Measurements from ENCODE around the gene TNN.

The TNN gene

DNA sequence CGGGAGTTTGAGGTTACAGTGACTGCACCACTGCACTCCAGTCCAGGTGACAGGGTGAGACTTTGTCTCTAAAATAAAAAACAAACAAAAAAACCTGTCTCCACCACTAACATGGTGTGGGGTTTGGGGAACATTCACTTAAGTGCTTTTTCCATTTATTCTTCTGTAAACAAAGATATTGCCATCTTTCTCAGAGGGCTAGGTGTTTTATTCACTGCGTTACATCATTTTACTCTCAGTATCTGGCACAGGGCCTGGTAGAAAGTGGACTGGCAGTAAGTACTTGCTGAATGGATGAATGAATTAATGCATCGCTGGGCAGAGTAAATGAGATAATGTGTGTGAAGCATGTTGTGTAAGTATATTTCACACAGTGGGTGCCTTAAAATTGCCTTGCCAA, 104.9 kb downstream of the TNN start:
- no peak overlapping the region for H3K27ac ChIP-seq (ENCODE audit: low read length)
- no peak overlapping the region for H3K9ac ChIP-seq (ENCODE audit: low read length)
- peaks cover 33% of the 10 kb centered on the region; the same call in 1 of the 2 replicates for H4K20me1 ChIP-seq (ENCODE audit: insufficient read depth, low read length)
- H3K4me2 ChIP-seq (ENCODE audit: low read length): no peak overlapping the region
- peaks cover 7% of the 10 kb centered on the region for H3K4me1 ChIP-seq (ENCODE audit: low read length)
- peaks cover 16% of the 10 kb centered on the region for H3K36me3 ChIP-seq (replicated peaks; ENCODE audit: low read depth, low read length)
- TF ChIP-seq EZH2phosphoT487 (IDR thresholded peaks at IDR 0.05; ENCODE audit: low read depth): no peak
- TF ChIP-seq, protein P1, sequence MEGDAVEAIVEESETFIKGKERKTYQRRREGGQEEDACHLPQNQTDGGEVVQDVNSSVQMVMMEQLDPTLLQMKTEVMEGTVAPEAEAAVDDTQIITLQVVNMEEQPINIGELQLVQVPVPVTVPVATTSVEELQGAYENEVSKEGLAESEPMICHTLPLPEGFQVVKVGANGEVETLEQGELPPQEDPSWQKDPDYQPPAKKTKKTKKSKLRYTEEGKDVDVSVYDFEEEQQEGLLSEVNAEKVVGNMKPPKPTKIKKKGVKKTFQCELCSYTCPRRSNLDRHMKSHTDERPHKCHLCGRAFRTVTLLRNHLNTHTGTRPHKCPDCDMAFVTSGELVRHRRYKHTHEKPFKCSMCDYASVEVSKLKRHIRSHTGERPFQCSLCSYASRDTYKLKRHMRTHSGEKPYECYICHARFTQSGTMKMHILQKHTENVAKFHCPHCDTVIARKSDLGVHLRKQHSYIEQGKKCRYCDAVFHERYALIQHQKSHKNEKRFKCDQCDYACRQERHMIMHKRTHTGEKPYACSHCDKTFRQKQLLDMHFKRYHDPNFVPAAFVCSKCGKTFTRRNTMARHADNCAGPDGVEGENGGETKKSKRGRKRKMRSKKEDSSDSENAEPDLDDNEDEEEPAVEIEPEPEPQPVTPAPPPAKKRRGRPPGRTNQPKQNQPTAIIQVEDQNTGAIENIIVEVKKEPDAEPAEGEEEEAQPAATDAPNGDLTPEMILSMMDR (IDR thresholded peaks at IDR 0.05; ENCODE audit: low read depth, low read length): no peak
- no peaks in the 10 kb centered on the region for H3K27me3 ChIP-seq (ENCODE audit: low read depth, low read length)
- no peaks in the 10 kb centered on the region for H3K79me2 ChIP-seq (ENCODE audit: low read length)
- no peaks in the 10 kb centered on the region for H3K9me3 ChIP-seq (ENCODE audit: insufficient read depth, low read length)
- no peak overlapping the region for H2AFZ ChIP-seq (ENCODE audit: low read depth, low read length)
- no peak overlapping the region for H3K4me3 ChIP-seq (ENCODE audit: low read length)

DNA sequence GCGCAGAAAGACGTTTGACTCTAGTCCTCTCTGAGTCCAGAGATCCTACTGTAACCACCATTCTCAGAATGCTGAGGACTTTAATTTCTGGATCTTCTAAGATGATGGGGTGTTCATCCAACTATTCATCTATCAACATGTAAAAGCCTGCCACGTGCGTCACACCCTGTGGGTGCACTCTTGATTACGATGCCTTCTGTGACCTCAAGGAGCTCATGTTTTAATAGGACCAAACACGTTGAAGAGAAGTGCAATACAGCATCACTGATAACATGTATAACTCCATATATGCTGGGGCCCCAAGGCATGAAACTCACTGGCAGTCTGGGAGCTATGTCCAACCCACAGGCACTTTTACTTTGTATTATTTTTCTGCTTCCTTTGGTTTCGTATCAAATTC, 105.9 kb downstream of the TNN start:
- Histone ChIP-seq H4K20me1 (ENCODE audit: insufficient read depth, low read length) (peaks cover 34% of the 10 kb centered on the region; the same call in 1 of the 2 replicates), H3K36me3 (replicated peaks; ENCODE audit: low read depth, low read length) (peaks cover 12% of the 10 kb centered on the region), H2AFZ (ENCODE audit: low read depth, low read length) (no peak overlapping the region), H3K4me2 (ENCODE audit: low read length) (no peak overlapping the region), H3K4me3 (ENCODE audit: low read length) (no peak overlapping the region), H3K79me2 (ENCODE audit: low read length) (no peaks in the 10 kb centered on the region), H3K4me1 (ENCODE audit: low read length) (peaks cover 7% of the 10 kb centered on the region), H3K27ac (ENCODE audit: low read length) (no peak overlapping the region), H3K9ac (ENCODE audit: low read length) (no peak overlapping the region), H3K27me3 (ENCODE audit: low read depth, low read length) (no peaks in the 10 kb centered on the region), H3K9me3 (ENCODE audit: insufficient read depth, low read length) (no peaks in the 10 kb centered on the region)
- no peak for TF ChIP-seq EZH2phosphoT487 (IDR thresholded peaks at IDR 0.05; ENCODE audit: low read depth)
- TF ChIP-seq, protein P1 (IDR thresholded peaks at IDR 0.05; ENCODE audit: low read depth, low read length): no peak

DNA sequence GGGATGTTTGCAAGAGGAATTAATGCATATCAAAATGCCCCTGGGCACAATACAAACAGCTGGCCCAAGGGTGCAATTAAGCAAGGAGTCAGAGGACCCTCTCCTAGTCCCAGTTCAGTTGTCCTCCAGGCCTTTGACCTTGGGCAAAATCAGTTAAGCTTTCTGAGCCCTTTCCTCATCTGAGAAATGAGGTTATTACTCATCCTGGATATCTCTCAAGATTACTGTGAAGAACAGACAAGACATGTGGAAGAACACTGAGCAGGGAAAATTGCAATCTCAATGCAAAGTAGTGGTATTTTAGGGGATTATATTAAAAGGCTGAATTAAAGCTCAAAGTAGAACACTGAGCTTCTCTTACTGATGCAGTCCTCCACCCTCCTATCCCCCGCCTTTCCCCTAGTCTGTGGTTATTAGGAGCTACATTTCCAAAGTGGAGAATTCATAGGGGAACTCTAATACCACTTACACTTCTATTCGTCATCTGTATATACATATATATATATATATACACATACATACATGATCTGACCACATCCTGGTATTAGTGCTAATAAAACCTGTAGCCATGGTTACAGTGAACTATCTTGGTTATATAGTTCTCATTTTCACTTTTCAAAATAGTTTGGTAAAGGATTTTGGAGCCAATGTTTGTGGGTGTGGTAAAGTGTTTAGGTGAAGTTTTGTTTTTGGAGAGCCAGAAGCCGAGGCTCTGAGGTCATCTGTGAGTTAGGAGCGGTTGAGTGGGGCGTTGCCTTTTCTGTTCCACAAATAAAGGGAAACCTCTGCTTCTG, 106.9 kb downstream of the TNN start:
- Histone ChIP-seq H3K27me3 (ENCODE audit: low read depth, low read length) (no peaks in the 10 kb centered on the region), H3K79me2 (ENCODE audit: low read length) (no peaks in the 10 kb centered on the region), H3K4me2 (ENCODE audit: low read length) (no peak overlapping the region), H3K27ac (ENCODE audit: low read length) (no peak overlapping the region), H3K4me1 (ENCODE audit: low read length) (peaks cover 3% of the 10 kb centered on the region), H3K9me3 (ENCODE audit: insufficient read depth, low read length) (no peaks in the 10 kb centered on the region), H3K4me3 (ENCODE audit: low read length) (no peak overlapping the region), H3K9ac (ENCODE audit: low read length) (no peak overlapping the region), H4K20me1 (ENCODE audit: insufficient read depth, low read length) (peaks cover 28% of the 10 kb centered on the region; the same call in 1 of the 2 replicates), H3K36me3 (replicated peaks; ENCODE audit: low read depth, low read length) (peaks cover 7% of the 10 kb centered on the region), H2AFZ (ENCODE audit: low read depth, low read length) (no peak overlapping the region)
- no peak for TF ChIP-seq EZH2phosphoT487 (IDR thresholded peaks at IDR 0.05; ENCODE audit: low read depth)
- TF ChIP-seq, protein P1 (IDR thresholded peaks at IDR 0.05; ENCODE audit: low read depth, low read length): no peak

DNA sequence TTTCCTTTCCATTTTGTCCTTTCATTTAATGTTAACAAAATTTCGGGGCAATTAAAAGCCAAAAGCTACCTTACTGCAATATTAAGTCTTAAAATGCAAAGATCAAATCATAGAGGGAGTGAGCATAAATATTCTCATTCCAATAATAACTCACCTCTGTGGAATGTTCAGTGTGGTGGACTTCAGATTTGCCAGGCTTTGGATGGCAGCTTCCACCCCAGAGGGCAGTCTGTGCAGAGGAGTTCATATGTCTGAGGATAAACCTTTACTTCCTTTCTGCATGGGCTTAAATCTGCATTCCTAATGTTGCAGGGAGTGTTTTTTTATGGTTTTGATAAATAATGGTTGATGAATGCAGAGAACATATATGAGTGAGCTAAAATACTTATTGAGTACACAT, 108.6 kb downstream of the TNN start:
- H3K79me2 ChIP-seq (ENCODE audit: low read length): no peaks in the 10 kb centered on the region; the same call in 1 of the 2 replicates
- H3K36me3 ChIP-seq (replicated peaks; ENCODE audit: low read depth, low read length): peaks cover 9% of the 10 kb centered on the region
- H3K4me2 ChIP-seq (ENCODE audit: low read length): no peak overlapping the region

More for the DNA sequence above, 108.6 kb downstream of the TNN start:
- Histone ChIP-seq H3K27ac (ENCODE audit: low read length) (no peak overlapping the region), H4K20me1 (ENCODE audit: insufficient read depth, low read length) (peaks cover 28% of the 10 kb centered on the region; the same call in 1 of the 2 replicates), H3K27me3 (ENCODE audit: low read depth, low read length) (no peaks in the 10 kb centered on the region), H3K4me3 (ENCODE audit: low read length) (no peak overlapping the region), H3K4me1 (ENCODE audit: low read length) (peaks cover 9% of the 10 kb centered on the region; the same call in 1 of the 2 replicates), H3K9me3 (ENCODE audit: insufficient read depth, low read length) (no peaks in the 10 kb centered on the region), H2AFZ (ENCODE audit: low read depth, low read length) (no peak overlapping the region), H3K9ac (ENCODE audit: low read length) (no peak overlapping the region)
- TF ChIP-seq EZH2phosphoT487 (IDR thresholded peaks at IDR 0.05; ENCODE audit: low read depth): no peak
- TF ChIP-seq, protein P1 (IDR thresholded peaks at IDR 0.05; ENCODE audit: low read depth, low read length): no peak

Data from OCI-LY3 (cell line).